GM06990 (cell line): ENCODE results near the gene FAM124A.

Source experiments
- DNase-seq: peaks from one replicate; pipeline ENCODE4 v3.0.0-alpha.2; 2011; ENCODE audit not compliant: insufficient read length; ENCODE audit errors: extremely low read depth
- H3K27me3 ChIP-seq: replicated peaks from 2 replicates; pipeline ENCODE4 v1.6.0; 2011; ENCODE audit warnings: low read length; ENCODE audit not compliant: control insufficient read depth, insufficient read depth
- H3K36me3 ChIP-seq: 2 replicates; pipeline ENCODE4 v1.5.1; 2011; ENCODE audit warnings: low read length; ENCODE audit not compliant: control insufficient read depth, insufficient read depth
- H3K4me3 ChIP-seq: replicated peaks from 2 replicates; pipeline ENCODE4 v1.5.1; 2011; ENCODE audit warnings: low read depth, mild to moderate bottlenecking, control low read depth, low read length
- CTCF ChIP-seq: IDR thresholded peaks from 2 replicates; pipeline ENCODE4 v1.5.1; 2011; ENCODE audit warnings: low read length, control low read depth, mild to moderate bottlenecking, inconsistent platforms; ENCODE audit not compliant: insufficient read depth, poor library complexity, severe bottlenecking

FAM124A gene

GRCh38 chr13:51271528-51272085 lies 49.4 kb downstream of the FAM124A start:
- DNase-seq, result no peak
- Histone ChIP-seq H3K4me3 (no peak overlapping the region), H3K36me3 (no peaks in the 10 kb centered on the region), H3K27me3 (no peaks in the 10 kb centered on the region; the same call in none of the 2 replicates)
- TF ChIP-seq CTCF, result no peak

- H3K4me3 ChIP-seq, result no peak overlapping the region
- no peaks in the 10 kb centered on the region for H3K36me3 ChIP-seq
- no peaks in the 10 kb centered on the region; the same call in none of the 2 replicates for H3K27me3 ChIP-seq
- DNase-seq, result no peak
- TF ChIP-seq CTCF, result no peak
Observed at GRCh38 chr13:51275101-51275500, 52.9 kb downstream of the FAM124A start.

- H3K36me3 ChIP-seq, result no peaks in the 10 kb centered on the region
- no peak for TF ChIP-seq CTCF
- DNase-seq, result no peak
- no peak overlapping the region for H3K4me3 ChIP-seq
- no peaks in the 10 kb centered on the region; the same call in none of the 2 replicates for H3K27me3 ChIP-seq
Observed at GRCh38 chr13:51276636-51277035, 54.4 kb downstream of the FAM124A start.

GRCh38 chr13:51277928-51278327 lies 55.7 kb downstream of the FAM124A start:
- no peak for TF ChIP-seq CTCF
- Histone ChIP-seq H3K27me3 (no peaks in the 10 kb centered on the region; the same call in none of the 2 replicates), H3K4me3 (no peak overlapping the region), H3K36me3 (no peaks in the 10 kb centered on the region)
- DNase-seq, result no peak

GRCh38 chr13:51278426-51279130 lies 56.4 kb downstream of the FAM124A start:
- Histone ChIP-seq H3K36me3 (no peaks in the 10 kb centered on the region), H3K27me3 (no peaks in the 10 kb centered on the region; the same call in none of the 2 replicates), H3K4me3 (no peak overlapping the region)
- DNase-seq, result no peak
- TF ChIP-seq CTCF, result no peak
